ENCODE data around the gene USP27X. TPM values are rescaled to one million over a fixed set of nuclear protein-coding genes. Genes with fewer than 3 reads are reported as not detected.

USP27X gene
- total RNA-seq, 2 donors from 2014 or later: 1.0 to 2.2 TPM

GRCh38 chrX:49910344-49910743 is 31.1 kb downstream of the USP27X start:
- H3K9ac ChIP-seq (ENCODE audit: low read depth in 2 of 2, low read length in 2 of 2): no peak overlapping the region
- TF ChIP-seq, protein P1, sequence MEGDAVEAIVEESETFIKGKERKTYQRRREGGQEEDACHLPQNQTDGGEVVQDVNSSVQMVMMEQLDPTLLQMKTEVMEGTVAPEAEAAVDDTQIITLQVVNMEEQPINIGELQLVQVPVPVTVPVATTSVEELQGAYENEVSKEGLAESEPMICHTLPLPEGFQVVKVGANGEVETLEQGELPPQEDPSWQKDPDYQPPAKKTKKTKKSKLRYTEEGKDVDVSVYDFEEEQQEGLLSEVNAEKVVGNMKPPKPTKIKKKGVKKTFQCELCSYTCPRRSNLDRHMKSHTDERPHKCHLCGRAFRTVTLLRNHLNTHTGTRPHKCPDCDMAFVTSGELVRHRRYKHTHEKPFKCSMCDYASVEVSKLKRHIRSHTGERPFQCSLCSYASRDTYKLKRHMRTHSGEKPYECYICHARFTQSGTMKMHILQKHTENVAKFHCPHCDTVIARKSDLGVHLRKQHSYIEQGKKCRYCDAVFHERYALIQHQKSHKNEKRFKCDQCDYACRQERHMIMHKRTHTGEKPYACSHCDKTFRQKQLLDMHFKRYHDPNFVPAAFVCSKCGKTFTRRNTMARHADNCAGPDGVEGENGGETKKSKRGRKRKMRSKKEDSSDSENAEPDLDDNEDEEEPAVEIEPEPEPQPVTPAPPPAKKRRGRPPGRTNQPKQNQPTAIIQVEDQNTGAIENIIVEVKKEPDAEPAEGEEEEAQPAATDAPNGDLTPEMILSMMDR (IDR thresholded peaks at IDR 0.05): no peak
- H3K27me3 ChIP-seq: no peaks in the 10 kb centered on the region
- no peak for DNase-seq
- no peaks in the 10 kb centered on the region for H3K4me1 ChIP-seq
- no peak overlapping the region for H3K27ac ChIP-seq
- H3K36me3 ChIP-seq: no peaks in the 10 kb centered on the region
- intact Hi-C loops (cut with DNase I): loop anchor here (10.0 kb wide), 1 partner anchor 184 kb away; no protein-coding TSS in a partner anchor
- no peak overlapping the region for H3K4me3 ChIP-seq
- H3K9me3 ChIP-seq: no peaks in the 10 kb centered on the region

DNA sequence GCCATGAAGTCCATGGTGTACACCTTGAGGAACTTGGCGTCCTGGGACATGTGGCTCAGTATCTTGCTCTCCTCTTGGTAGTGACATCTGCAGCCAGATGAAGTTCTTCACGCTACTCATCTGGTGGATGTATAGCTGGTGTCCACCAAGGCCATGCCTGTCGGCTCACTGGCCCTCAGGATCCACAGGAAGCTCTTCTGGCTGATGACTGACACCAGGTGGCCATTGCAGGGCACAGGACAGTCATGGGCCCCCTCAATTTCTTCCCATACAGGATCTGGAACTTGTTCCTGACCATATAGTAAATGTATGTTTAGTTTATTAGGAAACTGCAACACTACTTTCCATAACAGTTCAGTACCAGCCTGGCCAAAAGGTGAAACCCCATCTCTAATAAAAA is 32.8 kb downstream of the USP27X start:
- Histone ChIP-seq H3K36me3 (no peaks in the 10 kb centered on the region), H3K9ac (ENCODE audit: low read depth in 2 of 2, low read length in 2 of 2) (no peak overlapping the region), H3K4me3 (no peak overlapping the region), H3K27ac (no peak overlapping the region), H3K27me3 (no peaks in the 10 kb centered on the region), H3K4me1 (no peaks in the 10 kb centered on the region), H3K9me3 (no peaks in the 10 kb centered on the region)
- TF ChIP-seq, protein P1 (IDR thresholded peaks at IDR 0.05): no peak
- intact Hi-C loops (cut with DNase I): loop anchor here (10.0 kb wide), 1 partner anchor 183 kb away; no protein-coding TSS in a partner anchor
- DNase-seq: no peak

- Histone ChIP-seq H3K4me3 (no peak overlapping the region), H3K36me3 (no peaks in the 10 kb centered on the region), H3K27ac (no peak overlapping the region), H3K9ac (ENCODE audit: low read depth in 2 of 2, low read length in 2 of 2) (no peak overlapping the region), H3K27me3 (no peaks in the 10 kb centered on the region), H3K9me3 (no peaks in the 10 kb centered on the region), H3K4me1 (no peaks in the 10 kb centered on the region)
- intact Hi-C loops (cut with DNase I): loop anchor here (10.0 kb wide), 1 partner anchor 182 kb away; no protein-coding TSS in a partner anchor
- DNase-seq: no peak
- TF ChIP-seq, protein P1 (IDR thresholded peaks at IDR 0.05): no peak
Measured at GRCh38 chrX:49912861-49913260, 33.6 kb downstream of the USP27X start.

DNA sequence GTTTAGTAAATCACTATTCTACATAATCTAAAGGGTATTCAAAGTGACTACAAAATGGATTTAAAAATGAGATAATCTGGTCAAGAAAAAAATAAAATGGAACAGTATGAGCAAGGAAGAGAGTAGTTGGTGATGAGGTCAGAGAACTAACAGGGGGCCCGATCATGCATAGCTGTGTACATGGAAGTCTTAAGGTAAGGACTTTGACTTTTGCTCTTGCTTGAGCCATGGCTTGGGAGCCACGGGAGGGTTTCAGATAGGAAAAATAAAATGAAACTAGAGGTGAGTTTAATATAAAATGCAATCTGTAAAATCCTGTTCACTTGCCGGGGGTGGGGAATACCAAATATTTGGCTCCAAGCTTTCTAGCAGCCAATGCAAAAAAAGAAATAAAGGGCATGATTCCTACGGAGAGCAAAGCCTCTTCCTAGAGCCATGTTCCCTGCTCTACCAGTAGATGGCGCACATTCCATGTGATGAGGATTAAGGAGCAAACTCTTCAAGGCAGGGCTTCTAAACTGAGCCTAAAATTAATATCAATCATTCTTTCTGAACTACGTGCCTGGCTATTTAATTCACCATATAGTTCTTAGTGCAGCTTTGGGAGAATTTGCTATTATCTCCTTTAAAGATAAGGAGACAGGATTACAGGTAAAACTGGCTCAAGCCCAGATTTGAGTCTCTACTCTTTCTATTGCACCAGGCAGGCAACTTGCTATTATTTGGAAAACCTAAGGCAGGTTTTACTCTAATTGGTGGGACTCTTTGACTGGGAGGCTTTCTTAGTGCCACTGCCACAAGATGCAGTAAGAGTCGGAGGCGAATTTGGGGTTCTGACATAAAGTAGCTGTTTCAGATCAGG is 36.3 kb downstream of the USP27X start:
- H3K27ac ChIP-seq: no peak overlapping the region
- no peaks in the 10 kb centered on the region for H3K9me3 ChIP-seq
- no peaks in the 10 kb centered on the region for H3K4me1 ChIP-seq
- intact Hi-C loops (cut with DNase I): loop anchor here (5.0 to 10.0 kb wide), 2 partner anchors 179 to 287 kb away; partner anchors contain the start of genes AKAP4 and CCNB3
- peak; percentile 56 for DNase-seq
- no peak overlapping the region for H3K9ac ChIP-seq (ENCODE audit: low read depth in 2 of 2, low read length in 2 of 2)
- TF ChIP-seq, protein P1 (IDR thresholded peaks at IDR 0.05): peak; percentile 96
- no peaks in the 10 kb centered on the region for H3K36me3 ChIP-seq
- no peaks in the 10 kb centered on the region for H3K27me3 ChIP-seq
- H3K4me3 ChIP-seq: no peak overlapping the region

DNA sequence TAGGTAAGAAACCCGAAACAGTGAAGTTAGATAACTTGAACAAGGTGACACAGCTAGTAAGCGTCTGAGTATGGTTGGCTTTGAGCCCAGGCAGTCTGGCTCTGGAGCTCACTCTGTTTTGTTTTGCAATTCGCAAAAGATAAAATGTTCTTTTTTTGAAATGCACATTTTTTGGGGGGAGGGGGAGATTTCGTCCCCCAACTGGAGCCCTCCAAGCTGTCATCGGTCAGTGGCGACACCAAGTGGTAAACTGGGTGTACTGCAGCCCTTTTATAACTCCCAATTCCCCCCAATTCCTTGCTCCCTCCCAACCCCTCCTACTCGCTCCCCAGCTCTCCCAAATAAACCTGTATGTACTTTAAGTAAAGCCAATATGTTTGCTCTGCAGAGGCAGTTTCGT is 40.3 kb downstream of the USP27X start:
- peak; percentile 42 for DNase-seq
- intact Hi-C loops (cut with DNase I): loop anchor here (5.0 to 10.0 kb wide), 2 partner anchors 175 to 283 kb away; partner anchors contain the start of genes AKAP4 and CCNB3

More for the DNA sequence above, 40.3 kb downstream of the USP27X start:
- TF ChIP-seq, protein P1 (IDR thresholded peaks at IDR 0.05): peak; percentile 84
- H3K27ac ChIP-seq: no peak overlapping the region
- H3K4me3 ChIP-seq: no peak overlapping the region
- no peaks in the 10 kb centered on the region for H3K9me3 ChIP-seq
- H3K4me1 ChIP-seq: no peaks in the 10 kb centered on the region
- no peaks in the 10 kb centered on the region for H3K36me3 ChIP-seq
- H3K9ac ChIP-seq (ENCODE audit: low read depth in 2 of 2, low read length in 2 of 2): no peak overlapping the region
- H3K27me3 ChIP-seq: no peaks in the 10 kb centered on the region

All from colonic mucosa (tissue), 4 donors.